GM10266 (cell line): ENCODE data around the gene CLTRN.
A peak's percentile ranks its signal among the peaks of the same experiment; 100 is the strongest.

ENCODE experiments used
- DNase-seq: peaks from one replicate; pipeline ENCODE4 v3.0.0; 2012; ENCODE audit errors: extremely low spot score
- TF ChIP-seq, protein P1 (sequence below): IDR thresholded peaks from 2 replicates; pipeline ENCODE4 v1.5.1; 2012; ENCODE audit warnings: mild to moderate bottlenecking, low read depth; ENCODE audit not compliant: control insufficient read depth, insufficient read depth; ENCODE audit errors: missing control alignments

CLTRN gene

DNA sequence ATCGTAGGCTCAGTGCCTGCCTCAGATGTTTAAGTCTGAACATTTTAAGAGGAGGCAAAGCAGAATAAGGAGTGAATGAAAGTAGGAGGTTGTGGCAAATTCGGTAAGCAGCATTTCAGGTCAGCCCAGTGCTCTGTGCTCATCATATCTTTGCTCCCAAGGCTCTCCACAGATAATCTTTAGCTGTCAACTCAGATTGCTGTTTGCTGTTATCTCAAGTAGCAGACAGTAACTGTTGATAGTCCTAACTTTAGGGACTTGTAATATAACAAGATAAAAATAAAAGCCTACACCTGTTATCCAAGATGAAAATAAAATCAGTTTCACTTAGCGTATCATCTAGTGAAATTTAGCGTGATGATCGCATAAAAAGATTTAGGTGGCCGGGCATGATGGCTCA, 18.6 kb upstream of the CLTRN start:
- DNase-seq, result no peak
- TF ChIP-seq, protein P1, sequence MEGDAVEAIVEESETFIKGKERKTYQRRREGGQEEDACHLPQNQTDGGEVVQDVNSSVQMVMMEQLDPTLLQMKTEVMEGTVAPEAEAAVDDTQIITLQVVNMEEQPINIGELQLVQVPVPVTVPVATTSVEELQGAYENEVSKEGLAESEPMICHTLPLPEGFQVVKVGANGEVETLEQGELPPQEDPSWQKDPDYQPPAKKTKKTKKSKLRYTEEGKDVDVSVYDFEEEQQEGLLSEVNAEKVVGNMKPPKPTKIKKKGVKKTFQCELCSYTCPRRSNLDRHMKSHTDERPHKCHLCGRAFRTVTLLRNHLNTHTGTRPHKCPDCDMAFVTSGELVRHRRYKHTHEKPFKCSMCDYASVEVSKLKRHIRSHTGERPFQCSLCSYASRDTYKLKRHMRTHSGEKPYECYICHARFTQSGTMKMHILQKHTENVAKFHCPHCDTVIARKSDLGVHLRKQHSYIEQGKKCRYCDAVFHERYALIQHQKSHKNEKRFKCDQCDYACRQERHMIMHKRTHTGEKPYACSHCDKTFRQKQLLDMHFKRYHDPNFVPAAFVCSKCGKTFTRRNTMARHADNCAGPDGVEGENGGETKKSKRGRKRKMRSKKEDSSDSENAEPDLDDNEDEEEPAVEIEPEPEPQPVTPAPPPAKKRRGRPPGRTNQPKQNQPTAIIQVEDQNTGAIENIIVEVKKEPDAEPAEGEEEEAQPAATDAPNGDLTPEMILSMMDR, result no peak

GRCh38 chrX:15681433-15681832, 16.8 kb upstream of the CLTRN start:
- DNase-seq, result no peak

DNA sequence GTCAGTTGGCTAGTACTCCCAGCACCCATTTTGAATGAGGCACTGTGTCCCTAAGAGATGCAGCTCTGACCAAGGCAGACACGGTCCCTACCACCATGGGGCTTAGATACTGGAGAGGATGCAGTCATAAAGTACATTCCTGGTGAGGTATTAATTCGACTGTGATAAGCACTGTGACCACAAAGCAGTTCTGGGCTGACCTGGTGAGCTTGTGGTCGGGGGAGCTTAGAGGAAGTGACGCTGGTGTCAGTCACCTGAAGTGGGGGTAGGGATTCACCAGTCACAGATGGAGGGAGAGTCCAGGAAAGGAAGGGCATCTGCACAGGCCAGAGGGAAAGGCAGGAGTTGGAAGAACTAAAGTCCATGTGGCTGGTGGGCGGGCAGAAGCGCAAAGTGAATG, 15.8 kb upstream of the CLTRN start:
- TF ChIP-seq, protein P1, result no peak
- no peak for DNase-seq

More at GRCh38 chrX:15681433-15681832, 16.8 kb upstream of the CLTRN start:
- TF ChIP-seq, protein P1, result no peak

DNA sequence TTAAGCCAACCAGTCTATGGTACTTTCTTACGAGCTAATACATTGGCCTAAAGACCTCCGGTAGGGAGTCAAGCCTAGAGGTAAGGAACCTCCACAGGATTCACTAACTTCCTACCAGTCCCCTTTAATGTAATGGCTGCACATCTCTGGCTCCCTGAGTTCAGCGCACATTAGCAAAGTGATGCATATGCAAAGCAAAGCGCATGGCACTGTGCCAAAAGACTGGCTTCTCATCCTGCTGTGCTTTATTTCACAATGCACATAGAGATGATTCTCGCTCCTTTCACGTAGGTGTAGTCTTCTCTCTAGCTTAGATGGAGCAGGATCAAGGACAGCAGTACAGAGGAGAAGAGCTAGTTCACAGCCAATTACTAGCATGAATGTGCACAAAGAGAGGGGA, 14.6 kb upstream of the CLTRN start:
- no peak for DNase-seq
- TF ChIP-seq, protein P1, result no peak

DNA sequence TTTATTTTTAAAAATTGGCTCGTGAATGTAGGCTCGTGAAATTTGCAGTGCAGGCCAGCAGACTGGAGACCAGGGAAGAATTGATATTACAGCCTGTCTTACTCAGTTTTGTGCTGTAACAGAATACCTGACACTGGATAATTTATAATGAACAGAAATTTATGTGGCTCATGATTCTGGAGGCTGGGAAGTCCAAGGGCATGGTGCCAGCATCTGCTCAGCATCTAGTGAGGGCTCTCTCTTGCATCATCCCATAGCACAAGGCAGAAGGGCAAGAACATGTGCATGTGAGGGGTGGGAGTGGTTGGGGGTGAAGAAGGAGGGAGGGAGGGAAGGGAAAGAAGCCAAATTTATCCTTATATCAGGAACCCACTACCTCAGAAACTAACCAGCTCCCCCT, 13.7 kb upstream of the CLTRN start:
- DNase-seq, result no peak
- TF ChIP-seq, protein P1, result no peak

GRCh38 chrX:15676886-15677285, 12.3 kb upstream of the CLTRN start:
- TF ChIP-seq, protein P1, result no peak

GRCh38 chrX:15675490-15675921, 10.9 kb upstream of the CLTRN start:
- TF ChIP-seq, protein P1, result no peak
- DNase-seq, result peak; percentile 37

More at GRCh38 chrX:15676886-15677285, 12.3 kb upstream of the CLTRN start:
- no peak for DNase-seq
